MM.1S (cell line): ENCODE data around the gene RNF112.

Experiments
- EZH2phosphoT487 ChIP-seq: fragments of 300-600 bp; sonication (generic); IDR thresholded peaks from 2 replicates; pipeline ENCODE4 v1.6.1; 2018; ENCODE audit warnings: antibody characterized with exemption, low read length
- TF ChIP-seq, protein P1 (sequence below): fragments of 300-600 bp; sonication (generic); IDR thresholded peaks from 2 replicates; pipeline ENCODE4 v1.5.1; 2016; ENCODE audit warnings: antibody characterized with exemption, low read length, mixed read lengths

DNA sequence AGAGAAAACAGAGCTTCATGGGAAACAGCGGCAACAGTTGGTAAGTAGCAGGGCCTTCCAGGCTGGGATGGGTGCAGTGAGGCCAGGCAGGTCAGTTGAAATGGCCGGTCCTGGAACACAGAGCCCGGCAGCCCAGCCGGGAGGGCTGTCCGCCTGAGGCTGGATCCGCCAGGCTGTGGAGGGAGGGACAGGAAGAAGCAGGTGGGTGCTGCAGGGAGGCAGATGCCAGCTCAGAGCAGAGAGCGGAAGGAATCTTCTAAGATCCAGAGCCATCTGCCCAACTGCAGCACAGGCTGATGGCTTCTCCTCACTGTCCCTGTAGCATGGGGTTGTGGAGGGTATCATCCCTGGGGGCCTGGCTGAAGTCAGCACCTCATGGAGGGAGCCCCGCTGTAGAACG is 599 bp downstream of the RNF112 start:
- TF ChIP-seq, protein P1, sequence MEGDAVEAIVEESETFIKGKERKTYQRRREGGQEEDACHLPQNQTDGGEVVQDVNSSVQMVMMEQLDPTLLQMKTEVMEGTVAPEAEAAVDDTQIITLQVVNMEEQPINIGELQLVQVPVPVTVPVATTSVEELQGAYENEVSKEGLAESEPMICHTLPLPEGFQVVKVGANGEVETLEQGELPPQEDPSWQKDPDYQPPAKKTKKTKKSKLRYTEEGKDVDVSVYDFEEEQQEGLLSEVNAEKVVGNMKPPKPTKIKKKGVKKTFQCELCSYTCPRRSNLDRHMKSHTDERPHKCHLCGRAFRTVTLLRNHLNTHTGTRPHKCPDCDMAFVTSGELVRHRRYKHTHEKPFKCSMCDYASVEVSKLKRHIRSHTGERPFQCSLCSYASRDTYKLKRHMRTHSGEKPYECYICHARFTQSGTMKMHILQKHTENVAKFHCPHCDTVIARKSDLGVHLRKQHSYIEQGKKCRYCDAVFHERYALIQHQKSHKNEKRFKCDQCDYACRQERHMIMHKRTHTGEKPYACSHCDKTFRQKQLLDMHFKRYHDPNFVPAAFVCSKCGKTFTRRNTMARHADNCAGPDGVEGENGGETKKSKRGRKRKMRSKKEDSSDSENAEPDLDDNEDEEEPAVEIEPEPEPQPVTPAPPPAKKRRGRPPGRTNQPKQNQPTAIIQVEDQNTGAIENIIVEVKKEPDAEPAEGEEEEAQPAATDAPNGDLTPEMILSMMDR = no peak
- no peak for TF ChIP-seq EZH2phosphoT487
